AG04450 (cell line): ENCODE data around the gene EIF4E3. TPM values are rescaled to one million over a fixed set of nuclear protein-coding genes. Genes with fewer than 3 reads are reported as not detected.

Experiments
- CTCF ChIA-PET: fragments of 300-600, 350-600 bp; formaldehyde crosslinking; extraction: SDS; loops from one replicate; lab custom pipeline; 2022; ENCODE audit warnings: antibody characterized with exemption, inconsistent platforms; lab: Charles Lee
- POLR2A ChIA-PET: fragments of 350-600 bp; formaldehyde crosslinking; extraction: SDS; loops from one replicate; lab custom pipeline; 2021; ENCODE audit warnings: antibody characterized with exemption, inconsistent platforms; lab: Yijun Ruan, JAX
- DNase-seq: peaks from one replicate; pipeline ENCODE4 v3.0.0-alpha.2; 2011; ENCODE audit warnings: low read depth, low spot score
- H3K27ac ChIP-seq: one replicate; pipeline ENCODE4 v1.5.1; 2012; ENCODE audit warnings: low read depth, low read length, control low read depth
- H3K27me3 ChIP-seq: one replicate; pipeline ENCODE4 v1.6.0; 2012; ENCODE audit warnings: low read length; ENCODE audit not compliant: control insufficient read depth, insufficient read depth
- H3K4me3 ChIP-seq: 2 replicates; pipeline ENCODE4 v1.5.1; 2011; ENCODE audit warnings: mild to moderate bottlenecking, low read depth, low read length, control low read depth
- H3K9me3 ChIP-seq: 2 replicates; pipeline ENCODE4 v1.5.1; 2012; ENCODE audit warnings: low read length; ENCODE audit not compliant: control insufficient read depth, insufficient read depth
- polyA minus RNA-seq: library from RNA; depleted of rRNA, polyadenylated mRNA; stranded (reverse); fragments of >200 nt; gene quantifications from 2 replicates; pipeline ENCODE4 v1.2.3, GENCODE V29; 2011; rRNA and poly(A)+ RNA removed
- polyA plus RNA-seq: library from polyadenylated mRNA; depleted of rRNA; stranded (reverse); fragments of >200 nt; gene quantifications from 2 replicates; pipeline ENCODE4 v1.2.3, GENCODE V29; 2011; rRNA removed
- TF ChIP-seq, protein P1 (sequence below): IDR thresholded peaks from 2 replicates; pipeline ENCODE4 v1.5.1; 2011; ENCODE audit warnings: low read depth, low read length, control low read depth, inconsistent platforms

The EIF4E3 gene
- 2.3 and 2.5 TPM in 2 replicates for polyA plus RNA-seq
- polyA minus RNA-seq, result 0.74 and 2.4 TPM in 2 replicates

DNA sequence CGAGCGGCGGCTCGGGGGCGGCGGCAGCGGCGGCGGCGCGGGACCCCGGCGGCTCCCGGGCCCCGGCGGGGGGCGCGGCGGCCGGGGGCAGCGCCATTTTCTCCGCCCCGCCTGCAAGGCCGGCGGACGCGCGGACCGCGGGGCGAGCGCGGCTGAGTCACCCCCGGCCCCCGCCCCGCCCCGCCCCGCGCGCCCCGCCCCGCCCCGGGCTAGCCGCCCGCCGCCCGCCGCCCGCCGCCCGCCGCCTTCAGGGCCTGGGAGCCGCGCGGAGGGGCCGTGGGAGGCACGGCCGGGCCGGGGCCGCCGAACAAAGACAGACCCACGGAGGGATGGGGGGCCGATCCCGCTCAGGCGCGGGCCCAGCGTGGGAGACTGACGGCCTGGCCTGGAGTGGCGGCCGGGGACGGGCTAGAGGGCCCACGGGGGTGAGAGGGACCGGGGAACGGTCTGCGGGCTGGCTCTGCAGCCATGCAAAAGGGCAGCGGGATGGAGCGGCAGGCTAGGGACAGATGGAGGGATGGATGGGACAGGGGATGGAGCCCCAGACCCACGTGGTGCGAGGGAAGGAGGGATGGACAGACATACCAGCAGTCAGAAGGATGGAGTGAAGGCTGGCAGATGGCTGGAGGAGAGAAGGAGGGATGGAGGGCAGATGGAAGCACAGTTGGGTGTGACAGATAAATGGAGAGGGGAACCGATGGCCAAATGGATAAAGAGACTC, at the start of gene EIF4E3:
EIF4E3 (minus strand) TSS at position 132 of the 721 bp plus-strand sequence; CDS start at position 97, 35 bp downstream.
- ChIA-PET CTCF (interaction anchor here (3.6 kb wide), 1 partner anchor 14 kb away, joined by 13 read pairs; no protein-coding TSS in a partner anchor), POLR2A (no interaction called here)
- TF ChIP-seq, protein P1, sequence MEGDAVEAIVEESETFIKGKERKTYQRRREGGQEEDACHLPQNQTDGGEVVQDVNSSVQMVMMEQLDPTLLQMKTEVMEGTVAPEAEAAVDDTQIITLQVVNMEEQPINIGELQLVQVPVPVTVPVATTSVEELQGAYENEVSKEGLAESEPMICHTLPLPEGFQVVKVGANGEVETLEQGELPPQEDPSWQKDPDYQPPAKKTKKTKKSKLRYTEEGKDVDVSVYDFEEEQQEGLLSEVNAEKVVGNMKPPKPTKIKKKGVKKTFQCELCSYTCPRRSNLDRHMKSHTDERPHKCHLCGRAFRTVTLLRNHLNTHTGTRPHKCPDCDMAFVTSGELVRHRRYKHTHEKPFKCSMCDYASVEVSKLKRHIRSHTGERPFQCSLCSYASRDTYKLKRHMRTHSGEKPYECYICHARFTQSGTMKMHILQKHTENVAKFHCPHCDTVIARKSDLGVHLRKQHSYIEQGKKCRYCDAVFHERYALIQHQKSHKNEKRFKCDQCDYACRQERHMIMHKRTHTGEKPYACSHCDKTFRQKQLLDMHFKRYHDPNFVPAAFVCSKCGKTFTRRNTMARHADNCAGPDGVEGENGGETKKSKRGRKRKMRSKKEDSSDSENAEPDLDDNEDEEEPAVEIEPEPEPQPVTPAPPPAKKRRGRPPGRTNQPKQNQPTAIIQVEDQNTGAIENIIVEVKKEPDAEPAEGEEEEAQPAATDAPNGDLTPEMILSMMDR, result no peak
- H3K9me3 ChIP-seq, result no peaks in the 10 kb centered on the region; the same call in 1 of the 2 replicates
- no peak for DNase-seq
- peaks cover 38% of the 10 kb centered on the region for H3K27me3 ChIP-seq
- H3K27ac ChIP-seq, result no peak within 1 kb of the TSS
- H3K4me3 ChIP-seq, result peak within 1 kb of the TSS; percentile 72

DNA sequence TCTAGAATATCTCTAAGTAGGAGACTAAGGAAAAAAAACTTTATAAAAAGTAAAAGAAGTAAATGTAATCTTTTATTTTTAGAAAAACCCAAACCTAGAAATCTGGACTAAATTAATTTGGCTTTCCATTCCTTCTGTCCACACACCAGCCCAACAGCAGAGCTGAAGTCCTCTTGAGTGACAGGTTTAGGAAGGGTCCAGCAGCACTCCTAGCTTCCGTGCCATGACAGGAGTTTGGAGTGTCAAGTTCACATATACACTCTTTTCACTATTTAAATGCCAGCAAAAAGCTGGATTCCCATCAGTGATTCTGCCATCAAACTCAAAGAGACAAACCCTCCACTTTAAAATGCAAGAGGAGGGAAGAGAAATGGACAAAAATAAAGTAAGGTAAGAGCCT, 46.7 kb upstream of the EIF4E3 start:
- Histone ChIP-seq H3K9me3 (no peaks in the 10 kb centered on the region), H3K4me3 (no peak overlapping the region), H3K27ac (no peak overlapping the region), H3K27me3 (peaks cover 14% of the 10 kb centered on the region)
- ChIA-PET POLR2A (no interaction called here), CTCF (no interaction called here)
- no peak for DNase-seq
- TF ChIP-seq, protein P1, result no peak

- Histone ChIP-seq H3K4me3 (no peak overlapping the region), H3K27me3 (peaks cover 14% of the 10 kb centered on the region), H3K27ac (no peak overlapping the region), H3K9me3 (no peaks in the 10 kb centered on the region)
- DNase-seq, result no peak
- ChIA-PET POLR2A (no interaction called here), CTCF (no interaction called here)
- TF ChIP-seq, protein P1, result no peak
These were observed 45.9 kb upstream of the EIF4E3 start for GRCh38 chr3:71771126-71771525.

DNA sequence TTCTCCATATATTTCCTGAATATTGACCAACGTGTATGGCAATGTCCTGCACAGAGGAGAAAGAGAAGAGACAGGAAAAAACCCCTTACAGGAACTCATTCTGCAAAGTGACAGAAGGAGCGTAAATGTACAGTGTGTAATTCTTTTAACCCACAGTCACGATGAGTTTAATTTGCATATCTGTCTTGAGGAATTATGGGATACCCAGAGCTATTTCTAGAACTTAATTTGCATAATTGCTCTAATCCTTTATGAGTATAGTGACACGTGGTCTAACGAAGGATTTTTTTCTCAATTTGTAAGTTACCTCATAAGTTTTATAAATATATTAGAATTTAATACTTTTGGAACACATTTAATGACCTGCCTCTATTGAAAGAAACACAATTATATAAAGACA, 38.2 kb upstream of the EIF4E3 start:
- DNase-seq, result no peak
- Histone ChIP-seq H3K9me3 (no peaks in the 10 kb centered on the region), H3K27me3 (peaks cover 8% of the 10 kb centered on the region), H3K27ac (no peak overlapping the region), H3K4me3 (no peak overlapping the region)
- ChIA-PET POLR2A (no interaction called here), CTCF (interaction anchor here (0.5 to 1.4 kb wide), 2 partner anchors 34 to 1213 kb away, joined by 3 read pairs; no protein-coding TSS in a partner anchor)
- TF ChIP-seq, protein P1, result no peak

DNA sequence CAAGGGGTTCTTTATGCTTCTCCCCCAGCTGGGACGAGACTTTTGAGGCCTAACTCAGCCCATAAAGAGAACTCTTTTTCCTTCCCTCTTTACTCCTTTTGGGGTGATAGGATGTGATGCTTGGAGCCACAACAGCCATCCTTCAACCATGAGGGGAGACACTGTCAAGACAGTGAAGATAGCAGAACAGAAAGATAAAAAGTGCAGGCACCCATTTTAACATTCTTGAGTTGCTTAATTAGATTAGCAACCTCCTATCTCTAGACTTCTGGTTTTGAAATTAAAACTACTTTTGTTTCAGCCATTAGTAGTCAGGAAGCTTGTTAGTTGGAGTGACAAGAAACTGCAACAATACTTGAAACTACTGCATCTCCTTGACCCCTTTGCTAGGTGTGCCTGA, 34.9 kb upstream of the EIF4E3 start:
- POLR2A ChIA-PET, result no interaction called here
- H3K27me3 ChIP-seq, result peaks cover 22% of the 10 kb centered on the region

More for the DNA sequence above, 34.9 kb upstream of the EIF4E3 start:
- CTCF ChIA-PET, result no interaction called here
- no peak for DNase-seq
- no peak overlapping the region for H3K4me3 ChIP-seq
- TF ChIP-seq, protein P1, result no peak
- H3K27ac ChIP-seq, result no peak overlapping the region
- no peaks in the 10 kb centered on the region for H3K9me3 ChIP-seq
